Spinal cord (tissue), 10 donors: ENCODE data around the gene NCKAP5. TPM values are rescaled to one million over a fixed set of nuclear protein-coding genes. Genes with fewer than 3 reads are reported as not detected.

ENCODE experiments used
- DNase-seq, 6 donors: peaks; one replicate each; pipeline versions ENCODE4 v3.0.0 to v3.0.0-alpha.2; 2013 to 2015; ENCODE audit warnings: low spot score in 6 of 6, low read depth in 4 of 6
- H3K27ac ChIP-seq: one replicate; pipeline ENCODE4 v1.5.1; 2013; ENCODE audit warnings: low read depth, low read length, control low read depth
- H3K27me3 ChIP-seq: one replicate; pipeline ENCODE4 v1.6.1; 2013; ENCODE audit warnings: low read length; ENCODE audit not compliant: control insufficient read depth, insufficient read depth
- H3K36me3 ChIP-seq: one replicate; pipeline ENCODE4 v1.6.1; 2013; ENCODE audit warnings: low read length; ENCODE audit not compliant: control insufficient read depth, insufficient read depth
- H3K4me1 ChIP-seq: one replicate; pipeline ENCODE4 v1.6.1; 2013; ENCODE audit warnings: low read length; ENCODE audit not compliant: control insufficient read depth, insufficient read depth
- H3K4me3 ChIP-seq: one replicate; pipeline ENCODE4 v1.5.1; 2013; ENCODE audit warnings: low read depth, low read length, control low read depth
- H3K9me3 ChIP-seq: one replicate; pipeline ENCODE4 v1.6.1; 2013; ENCODE audit warnings: low read length; ENCODE audit not compliant: control insufficient read depth, insufficient read depth
- WGBS: methylation state at CpG from one replicate; pipeline ENCODE4 v1.1.5; 2013; ENCODE audit warnings: missing lambda C conversion rate; ENCODE audit not compliant: insufficient coverage; 5-methylcytosine and 5-hydroxymethylcytosine counted together
- polyA plus RNA-seq, 2 donors: library from polyadenylated mRNA; unstranded; fragments of 120-200 nt; gene quantifications; one replicate each; pipeline ENCODE4 v1.2.1, GENCODE V29; 2013; ENCODE audit not compliant: insufficient read length in 2 of 2
- total RNA-seq, 2 donors: library from RNA; depleted of rRNA in 1 of 2; stranded (reverse); fragments of 120-200 nt in 1 of 2; fragments of >200 nt in 1 of 2; gene quantifications; one replicate each; pipeline versions ENCODE4 v1.2.3 to v1.2.4, GENCODE V29; 2013 to 2014
- donor health status: healthy.

The NCKAP5 gene
- total and polyA plus RNA-seq, 4 donors: 8.9 to 17.7 (median 11.6) TPM

DNA sequence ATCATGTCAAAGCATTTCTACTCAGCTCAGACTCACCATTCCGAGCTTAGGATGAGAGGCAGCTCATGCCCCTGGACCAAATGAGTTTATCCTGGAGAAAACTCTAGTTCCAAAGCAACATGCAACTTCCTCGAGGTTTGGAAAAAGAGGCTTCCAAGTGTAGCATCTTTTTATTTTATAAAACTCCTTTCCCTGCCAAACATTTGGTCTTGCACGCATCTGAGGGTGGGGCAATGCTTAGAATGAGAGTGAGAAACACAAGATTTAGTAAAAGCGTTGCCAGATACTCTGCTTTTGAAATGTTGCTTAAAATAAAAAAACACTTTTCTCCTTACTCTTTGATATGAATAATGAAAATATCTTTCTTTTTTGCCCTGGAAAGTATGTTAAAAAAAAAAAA is 151.5 kb downstream of the NCKAP5 start:
- no peaks in the 10 kb centered on the region for H3K9me3 ChIP-seq
- WGBS: no CpG with 5 or more reads among the region's 4 CpGs
- no peaks in the 10 kb centered on the region for H3K27me3 ChIP-seq
- H3K4me3 ChIP-seq: no peak overlapping the region
- H3K4me1 ChIP-seq: peaks cover 11% of the 10 kb centered on the region
- peak in 1 of 6 donors; percentile 80 for DNase-seq
- H3K36me3 ChIP-seq: no peaks in the 10 kb centered on the region
- no peak overlapping the region for H3K27ac ChIP-seq

DNA sequence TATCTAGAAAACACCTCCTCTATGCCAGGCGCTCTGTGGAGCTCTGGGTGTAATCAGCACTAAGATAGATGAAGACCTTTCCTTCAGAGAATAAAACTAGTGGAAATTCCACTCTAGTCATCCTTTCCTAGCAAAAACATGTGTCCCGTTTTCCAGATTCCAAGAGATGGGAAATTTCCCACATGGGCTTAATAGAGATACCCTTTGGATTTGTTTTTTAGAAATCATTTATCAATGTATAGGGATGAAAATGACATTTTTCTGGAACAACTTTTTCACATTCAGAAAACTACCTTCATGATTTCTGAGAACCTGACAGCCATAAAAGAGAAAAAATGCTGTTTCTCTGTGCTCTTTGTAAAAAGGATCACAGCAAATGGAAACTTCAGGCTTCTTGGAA is 152.1 kb downstream of the NCKAP5 start:
- no peaks in the 10 kb centered on the region for H3K36me3 ChIP-seq
- no peak overlapping the region for H3K4me3 ChIP-seq
- H3K4me1 ChIP-seq: peaks cover 7% of the 10 kb centered on the region
- no peaks in the 10 kb centered on the region for H3K27me3 ChIP-seq
- no CpG with 5 or more reads among the region's 2 CpGs for WGBS
- no peaks in the 10 kb centered on the region for H3K9me3 ChIP-seq
- no peak overlapping the region for H3K27ac ChIP-seq
- no peak for DNase-seq

DNA sequence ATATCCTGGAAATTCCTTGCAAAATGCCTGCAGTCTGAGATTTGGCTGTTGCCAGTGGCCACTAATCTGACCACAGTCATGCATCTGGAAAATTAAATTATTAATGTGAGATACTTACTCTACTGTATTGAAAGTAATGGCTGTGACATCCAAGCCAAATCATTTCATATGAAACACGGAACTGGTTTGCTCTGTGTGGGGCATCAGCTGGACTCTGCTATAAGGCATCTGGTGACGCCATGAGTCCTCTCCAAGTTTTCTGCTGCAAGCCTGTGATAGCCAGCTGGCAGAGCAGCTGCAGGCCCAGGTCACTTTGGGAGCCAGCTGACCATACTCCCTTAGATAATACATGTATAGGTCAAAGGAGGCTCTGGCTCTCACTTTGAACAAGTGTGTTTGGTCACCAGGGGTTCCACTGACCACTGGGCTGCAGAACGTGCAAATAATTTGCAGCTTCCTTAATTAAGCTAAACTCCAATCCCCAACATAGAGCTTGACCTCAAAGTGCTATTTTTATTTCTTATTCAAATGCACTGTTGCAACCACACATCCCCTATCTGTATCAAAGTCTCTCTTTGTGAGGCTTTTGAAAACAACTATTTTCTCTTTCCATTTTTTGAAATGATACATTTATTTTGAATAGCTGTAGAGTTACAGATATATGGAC is 152.9 kb downstream of the NCKAP5 start:
- 33% methylated on average over 1 of the region's 3 CpGs for WGBS
- DNase-seq: peak in 1 of 6 donors; percentile 38
- no peaks in the 10 kb centered on the region for H3K9me3 ChIP-seq

DNA sequence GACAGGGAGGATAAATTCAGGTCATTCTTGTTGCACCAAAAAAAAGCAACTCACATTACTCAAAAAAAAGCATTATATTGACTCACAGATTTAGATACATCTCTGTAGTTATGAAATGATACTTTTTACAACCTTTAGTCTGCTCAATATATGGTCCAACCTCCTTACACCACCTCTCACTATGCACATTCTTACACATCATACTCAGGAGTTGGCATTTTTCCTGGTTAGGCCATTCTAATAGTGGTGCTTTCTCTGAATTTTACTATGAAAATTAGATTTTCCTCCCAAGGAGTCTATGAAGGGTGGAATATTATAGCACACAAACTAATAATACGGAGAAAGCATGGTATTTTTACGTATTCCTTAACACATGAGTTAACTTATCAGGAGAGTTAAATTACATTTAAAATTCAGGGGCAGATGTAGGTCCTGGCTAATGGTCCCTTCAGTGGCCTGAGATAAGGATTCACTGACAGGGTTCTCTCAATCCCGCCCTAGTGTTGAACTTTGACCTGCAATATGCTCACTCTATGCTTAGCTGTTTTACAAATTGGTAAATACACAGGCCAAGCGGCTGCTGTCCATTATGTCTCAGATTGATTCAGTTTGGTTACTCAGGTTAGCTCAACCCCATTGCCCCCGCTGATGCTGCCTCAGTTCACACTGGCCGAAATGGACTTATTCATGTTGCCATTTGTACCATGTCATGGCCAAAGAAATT is 153.6 kb downstream of the NCKAP5 start:
- H3K27ac ChIP-seq: no peak overlapping the region
- no peak overlapping the region for H3K4me3 ChIP-seq
- DNase-seq: no peak
- 90% methylated on average over 4 of the region's 6 CpGs for WGBS
- H3K36me3 ChIP-seq: no peaks in the 10 kb centered on the region
- H3K9me3 ChIP-seq: no peaks in the 10 kb centered on the region
- H3K27me3 ChIP-seq: no peaks in the 10 kb centered on the region
- H3K4me1 ChIP-seq: peaks cover 4% of the 10 kb centered on the region

More for the DNA sequence above, 152.9 kb downstream of the NCKAP5 start:
- no peak overlapping the region for H3K27ac ChIP-seq
- H3K36me3 ChIP-seq: no peaks in the 10 kb centered on the region
- no peaks in the 10 kb centered on the region for H3K27me3 ChIP-seq
- no peak overlapping the region for H3K4me3 ChIP-seq
- H3K4me1 ChIP-seq: peaks cover 4% of the 10 kb centered on the region

DNA sequence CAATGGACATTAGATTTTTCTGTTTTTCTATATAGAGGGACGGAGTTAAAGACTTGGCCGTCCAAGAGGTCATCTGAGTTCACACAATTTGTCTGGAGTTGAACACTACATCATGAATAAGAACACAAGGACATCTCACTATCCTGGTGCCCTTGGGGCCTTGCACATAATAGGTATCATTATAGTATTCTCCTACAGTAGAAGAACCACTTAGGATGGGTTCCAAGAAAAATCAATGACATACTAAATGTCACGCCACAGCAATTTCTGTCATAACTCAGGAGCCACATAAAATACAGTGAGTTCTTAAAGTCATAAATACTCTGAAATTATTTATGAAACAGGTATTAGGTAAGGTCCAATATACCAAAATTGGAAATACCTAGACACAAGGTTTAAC is 154.4 kb downstream of the NCKAP5 start:
- peak in 1 of 6 donors; percentile 31 for DNase-seq
- H3K9me3 ChIP-seq: no peaks in the 10 kb centered on the region
- H3K4me1 ChIP-seq: peaks cover 4% of the 10 kb centered on the region
- WGBS: no CpG with 5 or more reads among the region's 3 CpGs
- H3K27me3 ChIP-seq: no peaks in the 10 kb centered on the region
- no peak overlapping the region for H3K4me3 ChIP-seq
- H3K27ac ChIP-seq: no peak overlapping the region
- no peaks in the 10 kb centered on the region for H3K36me3 ChIP-seq

DNA sequence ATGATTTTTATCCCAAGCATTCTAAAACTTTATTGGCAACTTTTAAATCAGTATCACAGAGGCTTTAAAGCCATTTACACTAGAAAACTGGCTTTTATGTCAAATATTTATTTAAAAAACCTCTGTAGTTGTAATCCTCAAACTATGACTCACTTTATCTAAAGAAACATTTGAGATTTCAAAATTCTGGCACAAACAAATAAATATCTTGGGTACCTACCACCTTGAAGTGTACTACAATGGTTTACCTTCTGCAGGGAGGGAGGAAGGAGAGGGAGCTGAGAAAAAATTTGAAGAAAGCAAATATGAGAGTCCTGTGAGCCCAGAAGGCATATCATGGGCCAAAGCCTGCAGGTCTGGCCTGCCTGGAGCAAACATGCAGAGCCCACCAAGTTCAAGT is 155.6 kb downstream of the NCKAP5 start:
- DNase-seq: no peak
- Histone ChIP-seq H3K27ac (no peak overlapping the region), H3K27me3 (no peaks in the 10 kb centered on the region)

DNA sequence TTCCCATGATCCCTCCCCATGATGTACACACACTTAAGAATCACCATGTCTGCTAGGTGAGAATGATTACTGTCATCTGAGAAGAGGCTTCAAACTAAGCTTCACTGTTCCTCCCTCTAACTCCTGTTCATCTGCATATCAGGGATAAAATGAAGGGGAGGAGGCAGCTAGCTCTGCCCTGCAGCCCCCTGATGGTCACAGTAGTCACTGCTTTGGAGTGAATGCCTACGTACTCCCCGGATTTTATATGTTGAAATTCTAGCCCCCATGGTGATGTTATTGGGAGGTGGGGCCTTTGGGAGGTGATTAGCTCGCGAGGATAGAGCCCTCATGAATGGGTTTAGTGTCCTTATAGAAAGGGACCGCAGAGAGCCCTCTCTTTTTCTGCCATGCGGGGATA is 156.4 kb downstream of the NCKAP5 start:
- Histone ChIP-seq H3K36me3 (no peaks in the 10 kb centered on the region), H3K9me3 (no peaks in the 10 kb centered on the region), H3K27ac (no peak overlapping the region), H3K4me3 (no peak overlapping the region), H3K4me1 (peaks cover 9% of the 10 kb centered on the region), H3K27me3 (no peaks in the 10 kb centered on the region)
- no peak for DNase-seq
- 47% methylated on average over 5 of the region's 6 CpGs for WGBS

More for the DNA sequence above, 155.6 kb downstream of the NCKAP5 start:
- Histone ChIP-seq H3K9me3 (no peaks in the 10 kb centered on the region), H3K4me3 (no peak overlapping the region), H3K36me3 (no peaks in the 10 kb centered on the region), H3K4me1 (peaks cover 9% of the 10 kb centered on the region)

DNA sequence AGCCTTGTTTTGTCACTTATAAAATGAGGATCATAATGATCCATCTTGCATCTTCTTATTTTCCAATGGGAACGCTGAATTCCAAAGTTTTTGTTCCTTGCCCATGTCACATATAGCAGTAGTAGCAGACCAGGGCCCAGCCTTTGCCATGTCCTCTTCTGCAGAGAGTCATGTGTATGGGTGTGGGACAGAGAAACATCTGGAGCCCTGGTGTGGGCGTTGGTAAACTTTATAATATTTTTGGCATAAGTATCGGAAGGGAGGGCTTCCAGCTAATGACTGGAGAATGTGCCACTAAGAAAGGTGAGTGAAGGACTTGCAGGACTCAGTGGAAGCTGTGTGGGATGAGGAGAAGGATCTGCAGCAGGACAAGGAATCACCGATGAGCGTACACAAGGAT is 157.2 kb downstream of the NCKAP5 start:
- no peaks in the 10 kb centered on the region for H3K36me3 ChIP-seq
- no peak overlapping the region for H3K27ac ChIP-seq
- H3K4me1 ChIP-seq: peaks cover 9% of the 10 kb centered on the region
- H3K9me3 ChIP-seq: no peaks in the 10 kb centered on the region
- DNase-seq: no peak
- WGBS: 93% methylated on average over 3 of the region's 5 CpGs
- no peak overlapping the region for H3K4me3 ChIP-seq
- H3K27me3 ChIP-seq: no peaks in the 10 kb centered on the region

DNA sequence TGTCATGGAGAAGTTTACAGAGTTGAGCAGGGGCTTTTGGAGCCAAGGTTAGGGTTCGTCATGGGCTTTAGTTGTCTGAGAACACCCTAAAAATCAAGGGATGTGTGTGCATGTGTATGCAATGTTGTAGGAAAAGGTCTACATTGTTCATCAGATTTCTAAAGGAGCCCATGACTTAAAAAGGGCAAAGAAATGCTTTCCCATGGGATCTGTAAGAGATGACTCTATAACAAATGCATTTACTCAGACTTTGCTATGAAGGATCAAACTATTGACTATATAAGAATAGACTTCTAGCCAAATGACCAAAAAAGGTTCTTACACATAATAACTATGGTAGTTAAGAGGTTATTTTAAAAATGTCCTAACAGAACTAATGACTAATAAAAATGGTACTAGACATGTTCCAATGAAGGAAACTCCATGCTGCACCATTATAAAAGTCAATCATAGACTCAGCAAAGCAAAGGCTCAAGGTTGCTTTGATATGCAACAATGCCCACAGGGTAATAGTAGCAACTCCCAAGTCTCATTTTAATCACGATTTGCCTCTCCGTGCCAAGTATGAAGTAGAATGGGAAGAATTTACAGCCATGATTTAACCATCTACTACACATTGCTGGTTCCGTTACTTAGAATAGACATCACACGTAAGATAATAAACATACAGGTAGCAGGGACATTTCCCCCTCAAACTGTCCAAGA is 158.5 kb downstream of the NCKAP5 start:
- Histone ChIP-seq H3K4me3 (no peak overlapping the region), H3K9me3 (no peaks in the 10 kb centered on the region), H3K4me1 (peaks cover 5% of the 10 kb centered on the region), H3K27ac (no peak overlapping the region), H3K36me3 (no peaks in the 10 kb centered on the region), H3K27me3 (no peaks in the 10 kb centered on the region)
- 100% methylated on average over 1 of the region's 5 CpGs for WGBS
- DNase-seq: no peak
